ENCODE measurements around the gene HS6ST2.

HS6ST2 gene

DNA sequence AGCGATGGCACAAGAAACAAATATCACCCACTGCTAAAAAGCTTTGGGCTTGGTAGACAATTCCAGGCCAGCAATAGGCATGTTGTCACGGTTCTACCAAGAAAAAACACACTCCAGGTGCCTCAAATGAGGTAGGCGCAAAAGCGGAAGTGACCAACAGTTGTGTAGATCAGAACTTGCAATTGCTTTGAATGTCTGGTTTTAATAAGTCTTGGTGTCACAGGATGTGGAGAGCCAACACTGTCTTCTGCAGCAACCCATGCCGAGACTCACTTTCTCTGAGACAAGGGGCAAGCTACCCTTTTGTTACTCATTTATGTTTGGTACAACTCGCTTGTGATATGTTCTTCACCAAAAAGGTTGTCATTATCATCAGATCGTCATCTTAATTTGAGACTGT lies 188.8 kb downstream of the HS6ST2 start:
- no peak for DNase-seq (ENCODE audit: insufficient read length, low spot score)

DNA sequence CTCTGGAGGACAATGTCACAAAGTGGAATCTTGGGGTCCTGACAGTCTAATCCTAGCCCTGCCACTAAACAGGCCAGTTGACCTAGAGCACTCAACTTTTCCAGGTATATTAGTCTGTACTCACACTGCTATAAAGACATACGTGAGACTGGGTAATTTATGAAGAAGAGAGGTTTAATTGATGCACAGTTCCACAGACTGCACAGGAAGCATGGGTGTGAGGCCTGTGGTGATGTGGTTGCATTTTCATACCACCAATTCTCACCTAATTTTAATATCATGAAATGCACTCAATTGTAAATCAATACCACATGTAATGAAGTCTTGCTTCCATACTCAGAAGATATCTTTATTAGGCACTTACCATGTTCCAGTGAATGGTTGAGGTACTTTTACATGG lies 192.0 kb downstream of the HS6ST2 start:
- DNase-seq (ENCODE audit: insufficient read length, low spot score) (no peak), FAIRE-seq (no peak)
- TF ChIP-seq, protein P1, sequence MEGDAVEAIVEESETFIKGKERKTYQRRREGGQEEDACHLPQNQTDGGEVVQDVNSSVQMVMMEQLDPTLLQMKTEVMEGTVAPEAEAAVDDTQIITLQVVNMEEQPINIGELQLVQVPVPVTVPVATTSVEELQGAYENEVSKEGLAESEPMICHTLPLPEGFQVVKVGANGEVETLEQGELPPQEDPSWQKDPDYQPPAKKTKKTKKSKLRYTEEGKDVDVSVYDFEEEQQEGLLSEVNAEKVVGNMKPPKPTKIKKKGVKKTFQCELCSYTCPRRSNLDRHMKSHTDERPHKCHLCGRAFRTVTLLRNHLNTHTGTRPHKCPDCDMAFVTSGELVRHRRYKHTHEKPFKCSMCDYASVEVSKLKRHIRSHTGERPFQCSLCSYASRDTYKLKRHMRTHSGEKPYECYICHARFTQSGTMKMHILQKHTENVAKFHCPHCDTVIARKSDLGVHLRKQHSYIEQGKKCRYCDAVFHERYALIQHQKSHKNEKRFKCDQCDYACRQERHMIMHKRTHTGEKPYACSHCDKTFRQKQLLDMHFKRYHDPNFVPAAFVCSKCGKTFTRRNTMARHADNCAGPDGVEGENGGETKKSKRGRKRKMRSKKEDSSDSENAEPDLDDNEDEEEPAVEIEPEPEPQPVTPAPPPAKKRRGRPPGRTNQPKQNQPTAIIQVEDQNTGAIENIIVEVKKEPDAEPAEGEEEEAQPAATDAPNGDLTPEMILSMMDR (IDR thresholded peaks at IDR 0.05; ENCODE audit: insufficient read depth, missing control alignments), result no peak

More for the DNA sequence above, 188.8 kb downstream of the HS6ST2 start:
- FAIRE-seq, result no peak
- TF ChIP-seq, protein P1 (IDR thresholded peaks at IDR 0.05; ENCODE audit: insufficient read depth, missing control alignments), result no peak

DNA sequence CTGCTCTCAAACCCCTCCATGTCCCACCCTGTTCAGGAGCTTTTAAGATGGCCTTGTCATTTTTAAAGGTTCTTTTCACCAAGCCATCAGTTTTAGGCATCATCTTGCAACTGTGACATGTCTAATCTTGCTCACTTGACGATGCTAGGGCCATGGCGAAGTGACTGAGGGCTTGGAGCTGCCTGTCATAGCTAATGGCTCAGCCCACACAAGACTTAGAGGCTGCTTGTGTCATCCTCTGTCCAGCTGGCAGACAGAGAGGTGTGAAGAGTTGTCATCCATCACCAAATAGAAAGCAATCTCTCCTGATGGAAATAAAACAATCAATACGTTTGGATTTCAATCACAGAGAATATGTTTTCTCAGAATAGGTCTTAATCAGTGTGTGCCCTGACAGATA lies 194.9 kb downstream of the HS6ST2 start:
- TF ChIP-seq, protein P1 (IDR thresholded peaks at IDR 0.05; ENCODE audit: insufficient read depth, missing control alignments), result no peak
- no peak for DNase-seq (ENCODE audit: insufficient read length, low spot score)
- FAIRE-seq, result no peak

DNA sequence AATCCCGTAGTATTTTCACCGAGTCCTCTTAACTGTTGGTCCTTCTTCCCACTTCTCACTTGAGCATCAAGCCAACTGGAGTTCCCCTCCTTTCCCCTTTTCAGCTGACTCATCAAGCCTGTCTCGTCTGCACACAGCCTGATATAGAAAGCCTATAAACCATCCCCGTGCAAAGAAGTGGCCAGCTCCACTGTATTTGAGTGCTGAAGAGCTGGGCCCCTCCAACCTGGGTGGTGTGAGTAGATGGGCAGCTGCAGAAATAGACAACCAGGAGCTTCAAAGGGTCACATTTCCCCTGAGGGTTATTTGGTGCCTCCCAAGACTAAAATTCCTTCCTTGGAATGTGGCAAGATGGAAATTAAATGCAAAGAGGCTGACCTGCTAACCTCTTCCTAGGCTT lies 199.7 kb downstream of the HS6ST2 start:
- TF ChIP-seq, protein P1 (IDR thresholded peaks at IDR 0.05; ENCODE audit: insufficient read depth, missing control alignments), result no peak
- DNase-seq (ENCODE audit: insufficient read length, low spot score) (no peak), FAIRE-seq (no peak)

DNA sequence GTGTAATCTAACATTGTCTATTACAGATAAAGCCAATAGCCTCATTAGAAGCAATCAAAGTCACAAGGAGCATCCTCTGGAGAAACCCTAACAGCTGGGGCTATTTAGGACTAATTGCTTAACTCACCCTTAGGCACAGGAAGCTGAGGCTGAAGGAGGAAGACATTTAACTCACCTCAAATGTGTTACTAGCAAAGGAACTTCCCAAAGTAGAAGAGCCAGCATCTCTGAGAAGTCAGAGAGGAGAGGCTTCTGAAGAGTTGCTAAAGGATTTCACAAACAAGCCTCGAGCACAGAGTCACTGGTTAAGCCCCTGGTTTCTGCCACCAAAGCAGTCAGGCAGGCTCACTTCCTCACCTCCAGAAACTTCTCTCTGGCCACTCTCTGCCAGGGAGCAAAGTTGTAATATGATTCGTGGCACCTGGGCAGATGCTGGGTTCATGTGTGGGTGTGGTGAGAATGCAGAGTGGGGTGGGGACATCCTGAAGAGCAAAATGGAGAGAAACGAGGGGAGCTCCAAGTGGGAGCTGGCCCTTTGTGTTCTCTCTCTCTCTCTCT lies 201.3 kb downstream of the HS6ST2 start:
- TF ChIP-seq, protein P1 (IDR thresholded peaks at IDR 0.05; ENCODE audit: insufficient read depth, missing control alignments), result no peak
- no peak for DNase-seq (ENCODE audit: insufficient read length, low spot score)
- no peak for FAIRE-seq

DNA sequence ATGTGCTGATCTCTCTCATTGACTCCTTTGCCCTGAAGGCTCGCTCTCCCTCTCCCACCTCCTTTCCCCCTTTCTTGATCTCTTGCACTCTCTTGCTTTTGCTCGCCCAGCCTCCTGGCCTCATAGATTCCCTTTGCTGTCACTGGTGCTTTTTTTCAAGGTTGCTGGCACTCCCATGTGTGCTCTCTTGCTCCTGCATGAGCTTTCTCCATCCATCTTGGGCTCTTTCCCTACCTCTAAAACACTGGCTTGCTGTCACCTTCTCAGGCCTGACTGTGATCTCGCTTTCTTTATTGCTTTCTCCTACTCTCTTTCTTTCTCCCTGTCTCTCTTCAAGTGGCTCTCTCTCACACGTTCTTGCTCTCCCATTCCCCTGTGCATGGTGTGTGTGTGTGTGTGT lies 202.0 kb downstream of the HS6ST2 start:
- TF ChIP-seq, protein P1 (IDR thresholded peaks at IDR 0.05; ENCODE audit: insufficient read depth, missing control alignments), result no peak
- FAIRE-seq (no peak), DNase-seq (ENCODE audit: insufficient read length, low spot score) (no peak)

DNA sequence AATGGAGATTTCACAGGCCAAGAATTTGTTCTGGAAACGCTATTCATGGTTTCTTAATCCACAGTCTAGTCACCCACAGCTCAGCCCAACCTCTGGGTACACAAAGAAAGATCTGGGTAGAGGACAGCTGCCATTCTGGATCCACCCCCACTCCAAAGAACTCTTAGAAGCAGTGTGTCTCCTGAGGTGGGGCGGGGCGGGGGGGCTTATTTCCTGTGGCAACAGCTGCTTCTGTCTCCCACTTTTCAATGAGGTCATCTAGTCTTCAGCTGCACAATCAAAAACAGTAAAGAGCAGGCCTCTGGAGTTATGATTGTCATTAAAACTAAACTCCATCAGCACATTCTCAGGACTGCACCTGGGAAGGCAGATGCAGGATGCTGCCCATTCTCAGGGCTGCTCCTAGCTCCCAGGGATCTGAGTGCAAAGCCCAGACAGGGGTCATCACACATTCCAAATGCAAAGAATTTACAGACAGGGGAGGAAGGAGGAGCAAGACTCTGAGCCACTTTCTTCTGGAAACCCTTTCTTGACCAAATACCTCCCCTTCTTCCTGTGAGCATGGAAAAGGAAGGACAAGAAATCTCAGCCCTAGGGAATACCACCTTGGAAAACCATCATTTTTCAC lies 207.3 kb downstream of the HS6ST2 start:
- no peak for FAIRE-seq
- TF ChIP-seq, protein P1 (IDR thresholded peaks at IDR 0.05; ENCODE audit: insufficient read depth, missing control alignments), result no peak
- no peak for DNase-seq (ENCODE audit: insufficient read length, low spot score)
